Caco-2 (cell line): Measurements from ENCODE around the gene MARK2. TPM values are rescaled to one million over a fixed set of nuclear protein-coding genes. Genes with fewer than 3 reads are reported as not detected.

Experiments used
- BruUV-seq: library from RNA; stranded (reverse); fragments of 400-500 nt; replicated peaks from 2 replicates; lab custom pipeline; 2021; lab: Mats Ljungman, UMichigan
- CTCF ChIA-PET: fragments of 300-600 bp; sonication (Branson Sonifier 250); formaldehyde crosslinking; loops from one replicate; lab custom pipeline; 2022; ENCODE audit warnings: antibody characterized with exemption; lab: Charles Lee
- POLR2A ChIA-PET: fragments of 300-600 bp; sonication (Branson Sonifier 250); formaldehyde crosslinking; loops from one replicate; lab custom pipeline; 2022; ENCODE audit warnings: antibody characterized with exemption; lab: Charles Lee
- DNase-seq, 2 experiments: peaks; one replicate each; pipeline versions ENCODE4 v3.0.0 to v3.0.0-alpha.2; 2020 to 2022
- H3K27me3 ChIP-seq: replicated peaks from 2 replicates; pipeline ENCODE4 v1.6.0; 2011; ENCODE audit warnings: low read length; ENCODE audit not compliant: control insufficient read depth, insufficient read depth
- H3K36me3 ChIP-seq: 2 replicates; pipeline ENCODE4 v1.5.1; 2011; ENCODE audit warnings: low read length; ENCODE audit not compliant: control insufficient read depth, insufficient read depth
- H3K4me1 ChIP-seq: fragments of 250-450 bp; sonication (Bioruptor Pico); 2 replicates; pipeline ENCODE4 v1.5.1; 2020; ENCODE audit warnings: mild to moderate bottlenecking
- H3K4me3 ChIP-seq: 2 replicates; pipeline ENCODE4 v1.5.1; 2011; ENCODE audit warnings: low read depth, mild to moderate bottlenecking, control low read depth, low read length
- H3K9me3 ChIP-seq: fragments of 250-450 bp; sonication (Bioruptor Pico); 2 replicates; pipeline ENCODE4 v1.5.1; 2020; ENCODE audit warnings: mild to moderate bottlenecking, moderate library complexity
- H3K27ac Mint-ChIP-seq: one replicate; pipeline ENCODE4 v1.8.0; 2022; ENCODE audit warnings: mixed read lengths; ENCODE audit not compliant: unreplicated experiment
- H3K27me3 Mint-ChIP-seq: one replicate; pipeline ENCODE4 v1.8.0; 2022; ENCODE audit warnings: mixed read lengths; ENCODE audit not compliant: insufficient read depth, unreplicated experiment
- H3K36me3 Mint-ChIP-seq: one replicate; pipeline ENCODE4 v1.8.0; 2022; ENCODE audit warnings: mild to moderate bottlenecking, mixed read lengths; ENCODE audit not compliant: insufficient read depth, unreplicated experiment
- H3K4me1 Mint-ChIP-seq: one replicate; pipeline ENCODE4 v1.8.0; 2022; ENCODE audit warnings: low read depth, mixed read lengths; ENCODE audit not compliant: unreplicated experiment
- H3K4me3 Mint-ChIP-seq: one replicate; pipeline ENCODE4 v1.8.0; 2022; ENCODE audit warnings: mild to moderate bottlenecking, moderate library complexity, mixed read lengths; ENCODE audit not compliant: unreplicated experiment
- H3K9me3 Mint-ChIP-seq: one replicate; pipeline ENCODE4 v1.8.0; 2022; ENCODE audit warnings: mixed read lengths; ENCODE audit not compliant: unreplicated experiment
- intact Hi-C: fragments of 100-400 bp; cut with micrococcal nuclease; formaldehyde crosslinking; loops from one replicate; pipeline ENCODE4 v1.10.0; 2022; ENCODE audit not compliant: unreplicated experiment
- total RNA-seq: library from RNA; stranded (reverse); gene quantifications from 2 replicates; pipeline ENCODE4 v1.2.3, GENCODE V29; 2022
- TF ChIP-seq, protein P1 (sequence below), 2 experiments: fragments of 200-600 bp in 1 of 2; IDR thresholded peaks; 1 replicate in 1 of 2; 2 replicates in 1 of 2; pipeline versions ENCODE4 v1.5.1 to v1.8.0; 2011 to 2022; ENCODE audit warnings: antibody characterized with exemption in 1 of 2, control low read depth in 1 of 2, inconsistent platforms in 1 of 2, low read depth in 1 of 2, low read length in 1 of 2, mild to moderate bottlenecking in 1 of 2, moderate library complexity in 1 of 2; ENCODE audit not compliant: insufficient read depth in 1 of 2, severe bottlenecking in 1 of 2, unreplicated experiment in 1 of 2

MARK2 gene
- total RNA-seq, 1 experiment from 2014 or later = 63.5 TPM

DNA sequence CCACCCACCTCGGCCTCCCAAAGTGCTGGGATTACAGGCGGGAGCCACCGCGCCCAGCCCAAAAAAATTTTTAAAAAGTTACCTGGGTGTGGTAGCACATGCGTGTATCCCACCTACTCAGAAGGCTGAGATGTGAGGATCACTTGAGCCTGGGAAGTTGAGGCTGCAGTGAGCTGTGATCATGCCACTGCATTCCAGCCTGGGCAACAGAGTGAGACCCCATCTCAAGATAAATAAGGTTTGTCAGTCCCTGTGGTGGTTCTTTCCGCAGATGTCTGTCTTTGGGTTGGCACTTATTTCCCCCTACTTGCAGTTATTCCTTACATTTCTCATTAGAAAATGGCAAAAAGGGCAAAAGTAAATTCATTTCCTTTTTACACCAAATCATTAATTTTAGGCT, 8.0 kb downstream of the MARK2 start:
- Histone ChIP-seq H3K4me3 (no peak overlapping the region), H3K4me1 (peaks cover 80% of the 10 kb centered on the region), H3K36me3 (peaks cover 1% of the 10 kb centered on the region), H3K27me3 (no peaks in the 10 kb centered on the region), H3K9me3 (no peaks in the 10 kb centered on the region)
- DNase-seq = no peak
- H3K4me3 Mint-ChIP-seq = peak overlapping the region; percentile 57
- intact Hi-C loops = loop anchor here (1.0 kb wide), 2 partner anchors 9 to 25 kb away; no protein-coding TSS in a partner anchor
- H3K9me3 Mint-ChIP-seq = no peaks in the 10 kb centered on the region
- H3K27ac Mint-ChIP-seq = peak overlapping the region; percentile 76
- H3K4me1 Mint-ChIP-seq = peaks cover 52% of the 10 kb centered on the region
- H3K36me3 Mint-ChIP-seq = peaks cover 66% of the 10 kb centered on the region
- CTCF ChIA-PET = no interaction called here
- POLR2A ChIA-PET = interaction anchor here (0.6 kb wide), 1 partner anchor 9 kb away, joined by 3 read pairs; no protein-coding TSS in a partner anchor
- H3K27me3 Mint-ChIP-seq = no peaks in the 10 kb centered on the region
- no TSS peak for BruUV-seq
- TF ChIP-seq, protein P1, sequence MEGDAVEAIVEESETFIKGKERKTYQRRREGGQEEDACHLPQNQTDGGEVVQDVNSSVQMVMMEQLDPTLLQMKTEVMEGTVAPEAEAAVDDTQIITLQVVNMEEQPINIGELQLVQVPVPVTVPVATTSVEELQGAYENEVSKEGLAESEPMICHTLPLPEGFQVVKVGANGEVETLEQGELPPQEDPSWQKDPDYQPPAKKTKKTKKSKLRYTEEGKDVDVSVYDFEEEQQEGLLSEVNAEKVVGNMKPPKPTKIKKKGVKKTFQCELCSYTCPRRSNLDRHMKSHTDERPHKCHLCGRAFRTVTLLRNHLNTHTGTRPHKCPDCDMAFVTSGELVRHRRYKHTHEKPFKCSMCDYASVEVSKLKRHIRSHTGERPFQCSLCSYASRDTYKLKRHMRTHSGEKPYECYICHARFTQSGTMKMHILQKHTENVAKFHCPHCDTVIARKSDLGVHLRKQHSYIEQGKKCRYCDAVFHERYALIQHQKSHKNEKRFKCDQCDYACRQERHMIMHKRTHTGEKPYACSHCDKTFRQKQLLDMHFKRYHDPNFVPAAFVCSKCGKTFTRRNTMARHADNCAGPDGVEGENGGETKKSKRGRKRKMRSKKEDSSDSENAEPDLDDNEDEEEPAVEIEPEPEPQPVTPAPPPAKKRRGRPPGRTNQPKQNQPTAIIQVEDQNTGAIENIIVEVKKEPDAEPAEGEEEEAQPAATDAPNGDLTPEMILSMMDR (IDR thresholded peaks at IDR 0.05; ENCODE audit: insufficient read depth in 1 of 2, low read depth in 1 of 2, low read length in 1 of 2, severe bottlenecking in 1 of 2, unreplicated experiment in 1 of 2) = no peak

DNA sequence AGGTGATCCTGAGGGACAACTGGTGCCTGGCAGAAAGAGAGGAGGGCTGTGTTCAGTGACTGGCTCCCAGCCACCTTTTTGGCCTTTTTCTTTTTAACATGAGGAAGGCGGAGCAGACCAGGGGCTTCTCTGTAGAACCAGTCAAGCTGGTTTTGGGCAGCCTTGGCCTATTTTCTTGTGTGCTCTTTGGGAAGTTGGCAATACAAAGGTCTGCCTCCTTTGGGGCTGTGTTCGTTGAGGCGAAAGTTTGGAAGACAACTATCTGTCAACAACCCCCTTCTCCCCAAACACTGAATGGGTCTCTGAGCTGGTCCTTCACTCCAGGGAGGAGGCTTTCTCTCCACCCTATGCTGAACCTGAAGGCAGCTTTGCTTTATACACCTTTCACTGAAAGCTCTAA, 8.5 kb downstream of the MARK2 start:
- POLR2A ChIA-PET = interaction anchor here (0.6 kb wide), 1 partner anchor 8 kb away, joined by 3 read pairs; no protein-coding TSS in a partner anchor
- H3K9me3 Mint-ChIP-seq = no peaks in the 10 kb centered on the region
- Histone ChIP-seq H3K36me3 (peaks cover 1% of the 10 kb centered on the region), H3K4me3 (no peak overlapping the region), H3K4me1 (peaks cover 79% of the 10 kb centered on the region), H3K27me3 (no peaks in the 10 kb centered on the region), H3K9me3 (no peaks in the 10 kb centered on the region)
- CTCF ChIA-PET = interaction anchor here (0.7 to 1.1 kb wide), 2 partner anchors 9 to 99 kb away, joined by 3 to 5 read pairs; partner anchors contain the start of gene MARK2
- no TSS peak for BruUV-seq
- H3K4me1 Mint-ChIP-seq = peaks cover 51% of the 10 kb centered on the region
- DNase-seq = peak; percentile 74 to 76
- H3K36me3 Mint-ChIP-seq = peaks cover 69% of the 10 kb centered on the region
- TF ChIP-seq, protein P1 (IDR thresholded peaks at IDR 0.05; ENCODE audit: insufficient read depth in 1 of 2, low read depth in 1 of 2, low read length in 1 of 2, severe bottlenecking in 1 of 2, unreplicated experiment in 1 of 2) = no peak
- intact Hi-C loops = loop anchor here (1.0 kb wide), 2 partner anchors 9 to 25 kb away; no protein-coding TSS in a partner anchor
- peak overlapping the region; percentile 57 for H3K4me3 Mint-ChIP-seq
- peak overlapping the region; percentile 76 for H3K27ac Mint-ChIP-seq
- H3K27me3 Mint-ChIP-seq = no peaks in the 10 kb centered on the region

DNA sequence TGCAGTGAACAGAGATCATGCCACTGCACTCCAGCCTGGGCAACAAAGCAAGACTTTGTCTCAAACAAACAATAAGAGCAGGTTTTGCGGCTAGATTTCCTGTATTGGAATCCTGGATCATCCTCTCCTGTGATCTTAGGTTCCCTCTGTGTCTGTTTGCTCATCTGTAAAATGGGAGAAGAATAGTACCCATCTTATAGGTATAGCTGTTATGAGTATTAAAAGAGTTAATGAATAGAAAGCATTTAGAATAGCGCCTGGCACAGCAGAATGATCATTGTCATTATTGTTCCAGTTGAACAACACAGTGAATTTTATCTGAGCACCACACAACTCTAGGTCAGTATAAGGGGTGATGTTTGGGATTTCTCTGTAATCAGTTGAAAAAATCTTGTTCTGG, 10.8 kb downstream of the MARK2 start:
- ChIA-PET POLR2A (interaction anchor here (1.4 kb wide), 1 partner anchor 11 kb away, joined by 5 read pairs; the partner anchor contains the start of gene MARK2), CTCF (no interaction called here)
- no peak overlapping the region for H3K27ac Mint-ChIP-seq
- TF ChIP-seq, protein P1 (IDR thresholded peaks at IDR 0.05; ENCODE audit: insufficient read depth in 1 of 2, low read depth in 1 of 2, low read length in 1 of 2, severe bottlenecking in 1 of 2, unreplicated experiment in 1 of 2) = no peak
- H3K4me1 ChIP-seq = peaks cover 66% of the 10 kb centered on the region
- peaks cover 66% of the 10 kb centered on the region for H3K36me3 Mint-ChIP-seq
- H3K4me3 Mint-ChIP-seq = no peak overlapping the region
- H3K9me3 ChIP-seq = no peaks in the 10 kb centered on the region
- no peaks in the 10 kb centered on the region for H3K27me3 ChIP-seq
- DNase-seq = no peak
- intact Hi-C loops = no loop called here
- H3K4me3 ChIP-seq = no peak overlapping the region
- peaks cover 40% of the 10 kb centered on the region for H3K4me1 Mint-ChIP-seq
- peaks cover 1% of the 10 kb centered on the region for H3K36me3 ChIP-seq
- no peaks in the 10 kb centered on the region for H3K27me3 Mint-ChIP-seq
- no peaks in the 10 kb centered on the region for H3K9me3 Mint-ChIP-seq
- no TSS peak for BruUV-seq
